Measurements from ENCODE around the gene CA12.

CA12 gene

GRCh38 chr15:63405159-63405558, 23.5 kb upstream of the CA12 start:
- Histone ChIP-seq H3K4me2 (ENCODE audit: low read length) (no peak overlapping the region), H3K27me3 (ENCODE audit: insufficient read depth, low read length, poor library complexity) (no peaks in the 10 kb centered on the region), H3K56ac (ENCODE audit: low read length) (no peak overlapping the region), H2BK15ac (replicated peaks; ENCODE audit: low read depth) (no peak overlapping the region), H2AK5ac (ENCODE audit: low read length) (no peak overlapping the region), H3K4me1 (ENCODE audit: control insufficient read depth, low read depth, low read length) (no peaks in the 10 kb centered on the region), H3K9ac (ENCODE audit: low read length) (no peak overlapping the region), H3K27ac (ENCODE audit: low read depth, low read length) (no peak overlapping the region), H3K36me3 (ENCODE audit: control insufficient read depth, insufficient read depth, low read length) (no peaks in the 10 kb centered on the region), H3K4me3 (ENCODE audit: low read length) (no peak overlapping the region), H3K4ac (ENCODE audit: low read depth, low read length) (no peak overlapping the region), H2BK120ac (ENCODE audit: low read depth, low read length) (no peak overlapping the region), H2BK5ac (ENCODE audit: low read length) (no peak overlapping the region), H4K5ac (ENCODE audit: low read length) (no peak overlapping the region), H3K23ac (ENCODE audit: low read length) (no peak overlapping the region), H3K18ac (ENCODE audit: low read length) (peak overlapping the region; percentile 89), H4K8ac (ENCODE audit: low read depth, low read length) (no peak overlapping the region), H3K79me1 (ENCODE audit: low read length) (no peaks in the 10 kb centered on the region), H3K79me2 (ENCODE audit: control insufficient read depth, insufficient read depth, low read length) (no peaks in the 10 kb centered on the region)
- no peak for DNase-seq
- no CpG with 5 or more reads among the region's 5 CpGs for WGBS (ENCODE audit: extremely low coverage, insufficient coverage, low lambda C conversion rate)

- H3K79me1 ChIP-seq (ENCODE audit: low read length), result no peaks in the 10 kb centered on the region
- DNase-seq, result no peak
- H2BK5ac ChIP-seq (ENCODE audit: low read length), result peak overlapping the region; percentile 51
- H4K5ac ChIP-seq (ENCODE audit: low read length), result no peak overlapping the region
- no peak overlapping the region for H3K18ac ChIP-seq (ENCODE audit: low read length)
- H3K4ac ChIP-seq (ENCODE audit: low read depth, low read length), result no peak overlapping the region
- peaks cover 4% of the 10 kb centered on the region for H3K4me1 ChIP-seq (ENCODE audit: control insufficient read depth, low read depth, low read length)
- H2BK15ac ChIP-seq (replicated peaks; ENCODE audit: low read depth), result no peak overlapping the region
- 100% methylated on average over 1 of the region's 11 CpGs for WGBS (ENCODE audit: extremely low coverage, insufficient coverage, low lambda C conversion rate)
- no peak overlapping the region for H3K4me3 ChIP-seq (ENCODE audit: low read length)
- H3K23ac ChIP-seq (ENCODE audit: low read length), result no peak overlapping the region
- H3K9ac ChIP-seq (ENCODE audit: low read length), result peak overlapping the region; percentile 0
- no peak overlapping the region for H4K8ac ChIP-seq (ENCODE audit: low read depth, low read length)
- no peak overlapping the region for H2AK5ac ChIP-seq (ENCODE audit: low read length)
- H3K79me2 ChIP-seq (ENCODE audit: control insufficient read depth, insufficient read depth, low read length), result no peaks in the 10 kb centered on the region
- peak overlapping the region; percentile 40 for H3K56ac ChIP-seq (ENCODE audit: low read length)
- H3K27ac ChIP-seq (ENCODE audit: low read depth, low read length), result no peak overlapping the region
- no peaks in the 10 kb centered on the region for H3K36me3 ChIP-seq (ENCODE audit: control insufficient read depth, insufficient read depth, low read length)
- no peak overlapping the region for H2BK120ac ChIP-seq (ENCODE audit: low read depth, low read length)
- no peaks in the 10 kb centered on the region for H3K27me3 ChIP-seq (ENCODE audit: insufficient read depth, low read length, poor library complexity)
- no peak overlapping the region for H3K4me2 ChIP-seq (ENCODE audit: low read length)
Measured at GRCh38 chr15:63403254-63403945, 21.8 kb upstream of the CA12 start.

GRCh38 chr15:63402498-63403253, 21.0 kb upstream of the CA12 start:
- no peaks in the 10 kb centered on the region for H3K36me3 ChIP-seq (ENCODE audit: control insufficient read depth, insufficient read depth, low read length)
- peaks cover 4% of the 10 kb centered on the region for H3K4me1 ChIP-seq (ENCODE audit: control insufficient read depth, low read depth, low read length)
- no peaks in the 10 kb centered on the region for H3K79me2 ChIP-seq (ENCODE audit: control insufficient read depth, insufficient read depth, low read length)
- H2BK5ac ChIP-seq (ENCODE audit: low read length), result no peak overlapping the region
- H3K27ac ChIP-seq (ENCODE audit: low read depth, low read length), result no peak overlapping the region
- no peak overlapping the region for H3K18ac ChIP-seq (ENCODE audit: low read length)
- no CpG with 5 or more reads among the region's 7 CpGs for WGBS (ENCODE audit: extremely low coverage, insufficient coverage, low lambda C conversion rate)
- H4K5ac ChIP-seq (ENCODE audit: low read length), result no peak overlapping the region
- DNase-seq, result peak; percentile 61
- no peak overlapping the region for H2BK15ac ChIP-seq (replicated peaks; ENCODE audit: low read depth)
- H3K23ac ChIP-seq (ENCODE audit: low read length), result no peak overlapping the region
- H3K56ac ChIP-seq (ENCODE audit: low read length), result no peak overlapping the region
- peak overlapping the region; percentile 0 for H3K9ac ChIP-seq (ENCODE audit: low read length)
- no peak overlapping the region for H2BK120ac ChIP-seq (ENCODE audit: low read depth, low read length)
- no peak overlapping the region for H4K8ac ChIP-seq (ENCODE audit: low read depth, low read length)
- no peak overlapping the region for H3K4me2 ChIP-seq (ENCODE audit: low read length)
- H3K79me1 ChIP-seq (ENCODE audit: low read length), result no peaks in the 10 kb centered on the region
- no peak overlapping the region for H3K4ac ChIP-seq (ENCODE audit: low read depth, low read length)
- no peak overlapping the region for H2AK5ac ChIP-seq (ENCODE audit: low read length)
- H3K27me3 ChIP-seq (ENCODE audit: insufficient read depth, low read length, poor library complexity), result no peaks in the 10 kb centered on the region
- no peak overlapping the region for H3K4me3 ChIP-seq (ENCODE audit: low read length)

GRCh38 chr15:63401714-63402497, 20.3 kb upstream of the CA12 start:
- H4K5ac ChIP-seq (ENCODE audit: low read length), result no peak overlapping the region
- no peaks in the 10 kb centered on the region for H3K79me2 ChIP-seq (ENCODE audit: control insufficient read depth, insufficient read depth, low read length)
- no peaks in the 10 kb centered on the region for H3K79me1 ChIP-seq (ENCODE audit: low read length)
- no peak for DNase-seq
- no peak overlapping the region for H2BK120ac ChIP-seq (ENCODE audit: low read depth, low read length)
- H3K4me2 ChIP-seq (ENCODE audit: low read length), result no peak overlapping the region
- WGBS (ENCODE audit: extremely low coverage, insufficient coverage, low lambda C conversion rate), result no CpG with 5 or more reads among the region's 5 CpGs
- H3K27ac ChIP-seq (ENCODE audit: low read depth, low read length), result no peak overlapping the region
- no peak overlapping the region for H3K9ac ChIP-seq (ENCODE audit: low read length)
- no peak overlapping the region for H2AK5ac ChIP-seq (ENCODE audit: low read length)
- no peak overlapping the region for H3K4ac ChIP-seq (ENCODE audit: low read depth, low read length)
- no peak overlapping the region for H4K8ac ChIP-seq (ENCODE audit: low read depth, low read length)
- H3K4me1 ChIP-seq (ENCODE audit: control insufficient read depth, low read depth, low read length), result peaks cover 4% of the 10 kb centered on the region
- no peak overlapping the region for H3K23ac ChIP-seq (ENCODE audit: low read length)
- H2BK5ac ChIP-seq (ENCODE audit: low read length), result no peak overlapping the region
- no peaks in the 10 kb centered on the region for H3K36me3 ChIP-seq (ENCODE audit: control insufficient read depth, insufficient read depth, low read length)
- H3K18ac ChIP-seq (ENCODE audit: low read length), result no peak overlapping the region
- no peak overlapping the region for H2BK15ac ChIP-seq (replicated peaks; ENCODE audit: low read depth)
- no peak overlapping the region for H3K4me3 ChIP-seq (ENCODE audit: low read length)
- no peaks in the 10 kb centered on the region for H3K27me3 ChIP-seq (ENCODE audit: insufficient read depth, low read length, poor library complexity)
- H3K56ac ChIP-seq (ENCODE audit: low read length), result no peak overlapping the region

GRCh38 chr15:63401078-63401477, 19.4 kb upstream of the CA12 start:
- H3K4ac ChIP-seq (ENCODE audit: low read depth, low read length), result no peak overlapping the region
- peak overlapping the region; percentile 79 for H2AK5ac ChIP-seq (ENCODE audit: low read length)
- H2BK120ac ChIP-seq (ENCODE audit: low read depth, low read length), result no peak overlapping the region
- H3K23ac ChIP-seq (ENCODE audit: low read length), result no peak overlapping the region
- H3K27me3 ChIP-seq (ENCODE audit: insufficient read depth, low read length, poor library complexity), result no peaks in the 10 kb centered on the region
- H2BK15ac ChIP-seq (replicated peaks; ENCODE audit: low read depth), result no peak overlapping the region
- no peak overlapping the region for H4K5ac ChIP-seq (ENCODE audit: low read length)
- H3K4me1 ChIP-seq (ENCODE audit: control insufficient read depth, low read depth, low read length), result peaks cover 7% of the 10 kb centered on the region
- DNase-seq, result no peak
- H3K4me2 ChIP-seq (ENCODE audit: low read length), result no peak overlapping the region
- peak overlapping the region; percentile 31 for H3K56ac ChIP-seq (ENCODE audit: low read length)
- H3K36me3 ChIP-seq (ENCODE audit: control insufficient read depth, insufficient read depth, low read length), result no peaks in the 10 kb centered on the region
- no peaks in the 10 kb centered on the region for H3K79me2 ChIP-seq (ENCODE audit: control insufficient read depth, insufficient read depth, low read length)
- no peaks in the 10 kb centered on the region for H3K79me1 ChIP-seq (ENCODE audit: low read length)
- no peak overlapping the region for H3K4me3 ChIP-seq (ENCODE audit: low read length)
- no peak overlapping the region for H3K9ac ChIP-seq (ENCODE audit: low read length)
- no CpG with 5 or more reads among the region's 2 CpGs for WGBS (ENCODE audit: extremely low coverage, insufficient coverage, low lambda C conversion rate)
- peak overlapping the region; percentile 11 for H2BK5ac ChIP-seq (ENCODE audit: low read length)
- no peak overlapping the region for H3K18ac ChIP-seq (ENCODE audit: low read length)
- H4K8ac ChIP-seq (ENCODE audit: low read depth, low read length), result no peak overlapping the region
- H3K27ac ChIP-seq (ENCODE audit: low read depth, low read length), result no peak overlapping the region

All from mesendoderm (in vitro differentiated cells).